SU-DHL-6 (cell line): ENCODE data around the gene CRYGD.
"Not testable (repeated sequence)": the region's sequence is repeated elsewhere in the genome, so short reads cannot be mapped to it uniquely, and the experiment has no call there.

ENCODE experiments used
- H2AFZ ChIP-seq: fragments of 200-600 bp; sonication (generic); 2 replicates; pipeline ENCODE4 v1.6.1; 2014; ENCODE audit warnings: low read depth, mild to moderate bottlenecking, moderate library complexity, mixed read lengths, antibody characterized with exemption, low read length; ENCODE audit not compliant: severe bottlenecking
- H3F3A ChIP-seq: fragments of 200-600 bp; shearing (Covaris generic); 2 replicates; pipeline ENCODE4 v1.6.0; 2016; ENCODE audit warnings: antibody characterized with exemption, mild to moderate bottlenecking; ENCODE audit not compliant: insufficient read depth
- H3K27ac ChIP-seq: fragments of 200-600 bp; sonication (generic); 2 replicates; pipeline ENCODE4 v1.5.1; 2016; ENCODE audit warnings: low read depth, mild to moderate bottlenecking, low read length, moderate library complexity, mixed read lengths
- H3K27me3 ChIP-seq: fragments of 200-600 bp; sonication (generic), shearing (Covaris generic); 2 replicates; pipeline ENCODE4 v1.6.0; 2014; ENCODE audit warnings: mild to moderate bottlenecking, low read length
- H3K36me3 ChIP-seq: fragments of 200-600 bp; sonication (generic); 2 replicates; pipeline ENCODE4 v1.6.1; 2014; ENCODE audit warnings: mild to moderate bottlenecking, low read length, mixed read lengths
- H3K4me2 ChIP-seq: fragments of 300-600, 200-600 bp; shearing (Covaris generic), sonication (generic); 2 replicates; pipeline ENCODE4 v1.6.0; 2014; ENCODE audit warnings: low read length, low read depth, mild to moderate bottlenecking; ENCODE audit not compliant: poor library complexity, severe bottlenecking
- H3K4me3 ChIP-seq: fragments of 200-600 bp; sonication (generic); 2 replicates; pipeline ENCODE4 v1.5.1; 2014; ENCODE audit warnings: antibody characterized with exemption, low read length, mild to moderate bottlenecking, mixed read lengths; ENCODE audit not compliant: insufficient read depth, poor library complexity, severe bottlenecking
- H3K79me2 ChIP-seq: fragments of 200-600 bp; sonication (generic); 2 replicates; pipeline ENCODE4 v1.6.1; 2014; ENCODE audit warnings: mild to moderate bottlenecking, low read length, moderate library complexity; ENCODE audit not compliant: insufficient read depth
- H3K9ac ChIP-seq: fragments of 200-600 bp; sonication (generic); 2 replicates; pipeline ENCODE4 v1.7.0; 2014; ENCODE audit warnings: mild to moderate bottlenecking, low read length
- H3K9me2 ChIP-seq: fragments of 200-600 bp; sonication (generic); replicated peaks from 2 replicates; pipeline ENCODE4 v1.6.1; 2014; ENCODE audit warnings: low read length; ENCODE audit not compliant: insufficient read depth
- H3K9me3 ChIP-seq: fragments of 200-600 bp; sonication (generic); 2 replicates; pipeline ENCODE4 v1.6.1; 2014; ENCODE audit warnings: low read length, mixed read lengths; ENCODE audit not compliant: insufficient read depth
- H4K20me1 ChIP-seq: fragments of 200-600 bp; sonication (generic); 2 replicates; pipeline ENCODE4 v1.6.1; 2014; ENCODE audit warnings: low read depth, mild to moderate bottlenecking, antibody characterized with exemption, low read length, moderate library complexity, mixed read lengths
- EZH2phosphoT487 ChIP-seq: fragments of 200-600 bp; sonication (generic), shearing (Covaris generic); conservative IDR thresholded peaks from 2 replicates; pipeline ENCODE4 v1.6.1; 2018; ENCODE audit warnings: mild to moderate bottlenecking, antibody characterized with exemption, low read length, moderate library complexity, mixed read lengths
- TF ChIP-seq, protein P1 (sequence below): fragments of 200-600 bp; sonication (generic); IDR thresholded peaks from one replicate; pipeline ENCODE4 v1.5.1; 2017; ENCODE audit warnings: antibody characterized with exemption, mild to moderate bottlenecking, low read length, moderate library complexity; ENCODE audit not compliant: insufficient read depth, poor library complexity, severe bottlenecking

The CRYGD gene

DNA sequence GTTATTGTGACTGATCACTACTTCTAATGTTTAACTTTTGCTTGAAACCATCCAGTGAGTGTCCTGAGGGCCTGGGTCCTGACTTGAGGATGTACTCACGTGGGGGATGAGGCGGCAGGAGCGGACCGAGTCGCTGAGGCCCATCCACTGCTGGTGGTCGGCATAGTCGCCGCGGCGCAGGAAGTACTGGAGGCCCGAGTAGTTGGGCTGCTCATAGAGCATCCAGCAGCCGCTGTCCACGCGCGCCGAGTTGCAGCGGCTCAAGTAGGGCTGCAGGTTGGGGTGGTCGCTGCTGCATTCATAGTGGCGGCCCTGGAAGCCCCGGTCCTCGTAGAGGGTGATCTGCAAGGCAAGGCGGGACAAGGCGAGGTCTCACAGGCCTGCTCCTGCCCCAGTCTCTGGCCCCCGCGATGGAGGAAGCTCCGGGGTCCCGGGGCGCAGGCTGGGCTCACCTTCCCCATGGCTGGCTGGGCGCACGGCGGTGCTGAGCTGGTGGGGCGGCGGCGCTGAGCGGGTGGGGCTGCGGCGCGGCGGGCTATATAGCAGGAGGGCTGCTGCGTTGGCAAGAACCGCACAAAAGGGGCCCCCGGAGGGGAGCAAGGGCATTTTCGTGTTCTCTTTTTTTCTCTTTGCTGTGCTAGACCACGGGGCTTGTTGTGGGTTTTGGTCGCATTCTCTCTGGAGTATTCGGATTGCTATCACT, at the start of gene CRYGD:
Gene CRYGD (minus strand): TSS at position 512 of the 703 bp plus-strand sequence. CDS start 51 bp downstream, at position 461.
- not testable (repeated sequence) for H3K9me2 ChIP-seq, H3K79me2 ChIP-seq

DNA sequence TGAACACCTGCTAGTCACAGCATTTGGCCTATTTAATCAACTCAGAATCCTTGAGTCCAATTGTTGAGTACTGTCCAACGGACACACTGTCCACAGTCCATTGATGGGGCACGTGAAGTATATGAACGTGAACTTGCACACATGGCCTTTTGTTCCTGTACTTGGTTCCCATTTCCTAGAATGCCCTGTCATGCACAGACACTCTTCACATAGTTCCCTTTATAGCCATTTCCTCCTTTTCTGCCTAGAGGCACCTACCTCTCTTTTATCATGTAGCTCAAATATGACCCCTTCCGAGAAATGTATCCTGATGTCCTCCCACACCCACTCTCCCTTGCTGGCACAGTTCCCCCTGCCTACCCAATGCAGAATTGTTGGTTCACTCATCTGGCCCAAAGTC, 47.8 kb upstream of the CRYGD start:
- Histone ChIP-seq H3K4me3 (no peak overlapping the region), H3K36me3 (no peaks in the 10 kb centered on the region)

More for the DNA sequence above, at the start of gene CRYGD:
- not testable (repeated sequence) for H3K27me3 ChIP-seq, H3K9me3 ChIP-seq, H3K4me2 ChIP-seq, H3K9ac ChIP-seq, H3K4me3 ChIP-seq, H4K20me1 ChIP-seq, H3F3A ChIP-seq, H3K36me3 ChIP-seq, H3K27ac ChIP-seq, H2AFZ ChIP-seq

DNA sequence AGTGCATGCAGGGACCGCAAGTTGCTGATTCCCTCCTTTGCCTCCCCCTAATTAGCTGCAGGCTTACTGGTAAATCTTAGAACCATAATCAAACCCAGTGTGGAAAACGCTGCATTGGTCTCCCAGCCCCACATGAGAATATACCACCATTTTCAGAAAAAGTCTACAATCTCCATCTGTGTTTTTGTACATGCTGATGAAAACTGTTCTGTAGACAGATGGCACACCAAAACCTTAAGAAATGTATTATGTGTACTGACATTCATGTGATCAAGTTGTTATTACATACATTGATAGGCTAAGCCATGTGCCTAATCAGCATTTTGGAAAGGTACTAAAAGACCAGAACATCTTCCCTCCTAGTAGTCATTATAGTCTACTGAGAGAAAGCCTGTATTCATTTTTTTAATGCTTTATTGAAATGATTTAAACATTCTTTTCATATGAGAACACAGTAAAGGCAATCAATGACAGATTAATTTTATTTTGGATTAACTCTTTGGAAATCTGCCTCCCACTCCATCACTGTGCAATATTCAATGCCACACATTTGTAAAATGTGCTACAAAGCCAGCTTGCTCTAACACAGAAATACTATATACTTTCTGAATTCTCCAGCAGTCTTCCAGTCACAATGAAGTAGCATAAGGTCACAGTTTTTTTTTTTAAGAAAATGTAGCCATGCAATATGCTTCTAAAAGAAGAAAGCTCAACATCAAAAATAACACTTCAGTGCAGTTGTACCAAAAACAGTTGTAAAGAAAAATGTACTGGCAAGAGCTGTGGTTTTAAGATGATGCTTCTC, 40.8 kb upstream of the CRYGD start:
- H3K36me3 ChIP-seq: no peaks in the 10 kb centered on the region
- no peak overlapping the region for H2AFZ ChIP-seq
- H3K9me3 ChIP-seq: no peaks in the 10 kb centered on the region
- H3K27me3 ChIP-seq: no peaks in the 10 kb centered on the region
- no peak overlapping the region for H3K9ac ChIP-seq
- H3K27ac ChIP-seq: no peak overlapping the region
- no peaks in the 10 kb centered on the region for H3F3A ChIP-seq
- no peaks in the 10 kb centered on the region for H3K9me2 ChIP-seq
- H4K20me1 ChIP-seq: no peaks in the 10 kb centered on the region
- H3K79me2 ChIP-seq: no peaks in the 10 kb centered on the region
- no peak overlapping the region for H3K4me3 ChIP-seq
- TF ChIP-seq, protein P1, sequence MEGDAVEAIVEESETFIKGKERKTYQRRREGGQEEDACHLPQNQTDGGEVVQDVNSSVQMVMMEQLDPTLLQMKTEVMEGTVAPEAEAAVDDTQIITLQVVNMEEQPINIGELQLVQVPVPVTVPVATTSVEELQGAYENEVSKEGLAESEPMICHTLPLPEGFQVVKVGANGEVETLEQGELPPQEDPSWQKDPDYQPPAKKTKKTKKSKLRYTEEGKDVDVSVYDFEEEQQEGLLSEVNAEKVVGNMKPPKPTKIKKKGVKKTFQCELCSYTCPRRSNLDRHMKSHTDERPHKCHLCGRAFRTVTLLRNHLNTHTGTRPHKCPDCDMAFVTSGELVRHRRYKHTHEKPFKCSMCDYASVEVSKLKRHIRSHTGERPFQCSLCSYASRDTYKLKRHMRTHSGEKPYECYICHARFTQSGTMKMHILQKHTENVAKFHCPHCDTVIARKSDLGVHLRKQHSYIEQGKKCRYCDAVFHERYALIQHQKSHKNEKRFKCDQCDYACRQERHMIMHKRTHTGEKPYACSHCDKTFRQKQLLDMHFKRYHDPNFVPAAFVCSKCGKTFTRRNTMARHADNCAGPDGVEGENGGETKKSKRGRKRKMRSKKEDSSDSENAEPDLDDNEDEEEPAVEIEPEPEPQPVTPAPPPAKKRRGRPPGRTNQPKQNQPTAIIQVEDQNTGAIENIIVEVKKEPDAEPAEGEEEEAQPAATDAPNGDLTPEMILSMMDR: no peak
- TF ChIP-seq EZH2phosphoT487: no peak
- H3K4me2 ChIP-seq: no peak overlapping the region

More for the DNA sequence above, 47.8 kb upstream of the CRYGD start:
- Histone ChIP-seq H3K27me3 (no peaks in the 10 kb centered on the region), H3K4me2 (no peak overlapping the region), H3F3A (no peaks in the 10 kb centered on the region), H3K79me2 (no peaks in the 10 kb centered on the region), H3K9ac (no peak overlapping the region), H3K9me2 (no peaks in the 10 kb centered on the region), H2AFZ (no peak overlapping the region), H4K20me1 (no peaks in the 10 kb centered on the region), H3K9me3 (no peaks in the 10 kb centered on the region), H3K27ac (no peak overlapping the region)
- TF ChIP-seq, protein P1: no peak
- no peak for TF ChIP-seq EZH2phosphoT487

DNA sequence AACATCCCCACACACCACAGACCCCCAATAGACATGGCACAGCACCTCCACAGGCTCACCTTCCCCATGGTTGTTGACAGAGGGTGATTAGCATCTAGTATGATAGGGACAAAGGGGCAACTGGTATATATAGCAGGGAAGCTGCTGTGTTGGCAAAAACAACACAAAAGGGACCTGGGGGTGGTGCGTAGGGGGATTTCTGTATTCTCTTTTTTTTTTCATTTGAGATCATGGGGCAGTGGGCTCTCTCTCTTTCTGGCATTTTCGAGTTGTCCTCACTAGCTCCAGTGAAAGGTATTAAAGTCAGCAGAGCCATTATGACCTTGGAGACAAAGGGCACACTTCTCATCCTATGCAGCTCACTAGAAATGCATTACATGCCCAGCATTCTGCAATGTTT, 39.2 kb upstream of the CRYGD start, which contains the start of gene CRYGA:
Gene CRYGA (minus strand): TSS at position 101 of the 400 bp plus-strand sequence. CDS start 33 bp downstream, at position 68.
- no peak within 1 kb of the TSS for H3K9ac ChIP-seq
- H2AFZ ChIP-seq: no peak within 1 kb of the TSS
- no peak for TF ChIP-seq EZH2phosphoT487
- TF ChIP-seq, protein P1: no peak
- no peaks in the 10 kb centered on the region for H4K20me1 ChIP-seq
- H3K4me3 ChIP-seq: no peak within 1 kb of the TSS
- no peak within 1 kb of the TSS for H3K4me2 ChIP-seq
- H3K9me3 ChIP-seq: no peaks in the 10 kb centered on the region
- no peaks in the 10 kb centered on the region for H3K9me2 ChIP-seq
- H3K27ac ChIP-seq: no peak within 1 kb of the TSS
- no peaks in the 10 kb centered on the region for H3K79me2 ChIP-seq
- H3K27me3 ChIP-seq: no peaks in the 10 kb centered on the region
- H3K36me3 ChIP-seq: no peaks in the 10 kb centered on the region
- H3F3A ChIP-seq: no peaks in the 10 kb centered on the region
